Mucosa of descending colon (tissue), 3 donors: ENCODE measurements around the gene KCNB1. TPM values are rescaled to one million over a fixed set of nuclear protein-coding genes. Genes with fewer than 3 reads are reported as not detected.

ENCODE experiments used
- ATAC-seq: fragments of 200-7000 bp; cut with Tn5 transposase; one replicate; pipeline ENCODE4 v1.9.1; 2020; ENCODE audit warnings: mild to moderate bottlenecking, moderate library complexity
- DNase-seq, 3 donors: peaks; one replicate each; pipeline ENCODE4 v3.0.0-alpha.2; 2020
- H3K36me3 ChIP-seq: fragments of 200-600 bp; one replicate; pipeline ENCODE4 v1.8.0; 2021; ENCODE audit warnings: low read depth, mild to moderate bottlenecking
- H3K4me1 ChIP-seq: fragments of 200-600 bp; one replicate; pipeline ENCODE4 v1.8.0; 2021; ENCODE audit warnings: low read depth, mild to moderate bottlenecking
- H3K4me3 ChIP-seq: fragments of 200-600 bp; one replicate; pipeline ENCODE4 v1.8.0; 2021; ENCODE audit warnings: mild to moderate bottlenecking
- H3K9me3 ChIP-seq: fragments of 200-600 bp; one replicate; pipeline ENCODE4 v1.8.0; 2021; ENCODE audit warnings: mild to moderate bottlenecking
- intact Hi-C, 2 donors: fragments of 100-400 bp; cut with DNase I in 1 of 2; cut with micrococcal nuclease in 1 of 2; formaldehyde crosslinking; loops; one replicate each; pipeline versions ENCODE4 v1.11.0 to v1.11.1; 2022; cut with DNase I, micrococcal nuclease
- total RNA-seq, 3 donors: library from RNA; stranded (reverse); fragmentation: NEBNext Ultra II Directional in 2 of 3; extraction: Animal tissue kit (Norgen Biotek cat#: 25700) in 2 of 3; gene quantifications; one replicate each; pipeline versions ENCODE4 v1.2.1 to v1.2.4, GENCODE V29; 2021 to 2023
- TF ChIP-seq, protein P1 (sequence below): fragments of 200-600 bp; IDR thresholded peaks from one replicate; pipeline ENCODE4 v1.8.0; 2022; ENCODE audit warnings: antibody characterized with exemption, mild to moderate bottlenecking
- donor health status: DM: no; HTN: no; CAD: no; lungs with moderate emphysema.
- donor health status: DM: no; HTN: no; CAD: no.
- donor health status: DM: no; HTN: yes; CAD: no.

Gene KCNB1
- total RNA-seq, 3 donors from 2014 or later: 0.46 to 14.6 (median 2.3) TPM

DNA sequence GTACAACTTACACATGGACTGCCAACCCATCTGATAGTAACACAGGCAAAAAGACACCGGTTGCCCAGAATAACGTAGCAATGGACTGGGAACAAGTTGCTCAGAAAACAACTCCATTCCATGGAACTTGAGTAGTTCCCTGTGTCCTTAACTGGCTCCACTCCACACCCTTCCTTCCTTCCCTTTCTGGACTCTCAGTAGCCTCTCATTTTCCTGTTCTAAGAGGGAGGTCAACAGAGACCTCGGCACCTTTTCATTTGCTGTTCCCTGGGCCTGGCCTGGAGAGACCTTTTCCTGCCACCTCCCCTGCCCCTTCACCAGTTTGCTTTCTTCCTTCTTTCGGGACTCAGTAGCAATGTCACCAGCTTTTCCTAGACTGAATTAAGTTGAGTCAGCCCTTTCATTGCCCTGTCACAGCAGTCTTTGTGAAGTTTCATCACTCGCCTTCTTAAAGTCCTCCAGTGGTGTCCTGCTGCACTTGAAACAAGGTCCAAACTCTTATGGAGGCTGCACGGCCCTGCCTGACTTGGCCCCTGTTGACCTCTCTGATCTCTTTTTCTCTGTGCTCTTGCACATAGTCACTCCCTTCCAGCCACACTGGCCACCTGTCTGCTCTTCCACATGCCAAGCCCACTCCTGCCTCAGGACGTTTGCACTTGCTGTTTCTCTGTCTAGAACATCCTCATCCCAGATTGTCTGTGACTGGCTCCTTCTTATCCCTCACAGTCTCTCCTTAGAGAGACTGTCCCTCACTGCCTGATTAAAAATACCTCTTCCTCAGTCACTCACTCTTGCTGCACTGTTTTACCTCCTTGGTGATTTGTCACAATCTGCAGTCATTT lies 90.8 kb downstream of the KCNB1 start:
- no peaks in the 10 kb centered on the region for H3K4me1 ChIP-seq
- ATAC-seq (no peak), DNase-seq (no peak)
- H3K4me3 ChIP-seq: no peak overlapping the region
- intact Hi-C loops: no loop called here
- TF ChIP-seq, protein P1, sequence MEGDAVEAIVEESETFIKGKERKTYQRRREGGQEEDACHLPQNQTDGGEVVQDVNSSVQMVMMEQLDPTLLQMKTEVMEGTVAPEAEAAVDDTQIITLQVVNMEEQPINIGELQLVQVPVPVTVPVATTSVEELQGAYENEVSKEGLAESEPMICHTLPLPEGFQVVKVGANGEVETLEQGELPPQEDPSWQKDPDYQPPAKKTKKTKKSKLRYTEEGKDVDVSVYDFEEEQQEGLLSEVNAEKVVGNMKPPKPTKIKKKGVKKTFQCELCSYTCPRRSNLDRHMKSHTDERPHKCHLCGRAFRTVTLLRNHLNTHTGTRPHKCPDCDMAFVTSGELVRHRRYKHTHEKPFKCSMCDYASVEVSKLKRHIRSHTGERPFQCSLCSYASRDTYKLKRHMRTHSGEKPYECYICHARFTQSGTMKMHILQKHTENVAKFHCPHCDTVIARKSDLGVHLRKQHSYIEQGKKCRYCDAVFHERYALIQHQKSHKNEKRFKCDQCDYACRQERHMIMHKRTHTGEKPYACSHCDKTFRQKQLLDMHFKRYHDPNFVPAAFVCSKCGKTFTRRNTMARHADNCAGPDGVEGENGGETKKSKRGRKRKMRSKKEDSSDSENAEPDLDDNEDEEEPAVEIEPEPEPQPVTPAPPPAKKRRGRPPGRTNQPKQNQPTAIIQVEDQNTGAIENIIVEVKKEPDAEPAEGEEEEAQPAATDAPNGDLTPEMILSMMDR: no peak
- H3K36me3 ChIP-seq: no peaks in the 10 kb centered on the region
- no peaks in the 10 kb centered on the region for H3K9me3 ChIP-seq

DNA sequence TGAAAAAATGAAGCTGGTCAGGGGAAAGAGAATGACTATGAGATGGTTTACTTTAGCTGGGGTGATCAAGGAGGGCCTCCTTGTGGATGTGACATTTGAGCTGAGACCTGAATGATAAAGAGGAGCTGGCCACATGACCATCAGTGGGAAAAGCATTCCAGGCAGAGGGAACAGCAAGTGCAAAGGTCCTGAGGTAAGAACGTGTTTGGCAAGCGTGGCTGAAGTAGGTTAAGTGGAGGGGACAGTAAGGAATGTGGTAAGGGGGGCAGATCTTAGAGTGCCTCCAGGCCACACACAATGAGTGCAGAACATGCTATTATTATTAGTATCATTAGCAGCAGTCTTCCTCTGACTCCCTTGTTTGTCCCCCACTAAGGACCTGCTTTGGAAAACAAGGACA lies 92.6 kb downstream of the KCNB1 start:
- no peak overlapping the region for H3K4me3 ChIP-seq
- no peak for DNase-seq
- H3K4me1 ChIP-seq: no peaks in the 10 kb centered on the region
- no peak for ATAC-seq
- H3K9me3 ChIP-seq: no peaks in the 10 kb centered on the region
- intact Hi-C loops: no loop called here
- TF ChIP-seq, protein P1: no peak
- no peaks in the 10 kb centered on the region for H3K36me3 ChIP-seq

DNA sequence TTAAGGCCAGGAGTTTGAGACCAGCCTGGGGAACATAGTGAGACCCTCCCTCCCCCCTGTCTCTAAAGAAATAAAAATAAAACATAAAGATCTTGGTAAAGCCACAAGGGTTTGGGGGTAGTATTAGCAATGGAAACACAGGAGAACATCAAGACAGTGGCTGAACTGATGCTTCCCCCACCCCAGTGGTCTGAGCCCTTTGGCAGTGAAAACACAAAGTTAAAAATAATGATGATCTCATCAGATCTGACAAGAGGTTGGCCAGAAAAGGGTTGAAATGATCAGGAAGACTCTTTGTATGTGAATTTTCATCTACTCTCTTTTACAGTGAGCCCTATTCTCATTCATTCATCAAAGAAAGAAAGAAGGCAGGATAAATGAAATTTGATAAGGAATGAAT lies 93.7 kb downstream of the KCNB1 start:
- no peak overlapping the region for H3K4me3 ChIP-seq

DNA sequence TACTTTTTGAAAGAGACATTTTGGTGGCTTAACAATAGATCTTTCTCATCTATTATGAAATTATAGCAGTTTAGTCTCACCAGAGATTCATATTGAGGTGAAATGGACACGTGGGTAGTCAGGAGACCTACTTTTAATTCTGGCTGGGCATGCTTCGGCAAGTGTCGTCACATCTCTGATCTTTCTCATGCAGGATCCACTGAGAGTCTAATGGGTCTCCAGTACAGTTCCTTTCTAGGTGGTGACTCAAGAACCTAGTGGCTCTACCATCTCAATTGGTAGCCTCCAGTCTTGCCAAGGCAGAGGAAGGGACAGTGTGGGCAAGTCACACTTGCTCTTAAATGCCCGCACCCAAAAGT lies 94.9 kb downstream of the KCNB1 start:
- H3K9me3 ChIP-seq: no peaks in the 10 kb centered on the region
- no peaks in the 10 kb centered on the region for H3K36me3 ChIP-seq
- ATAC-seq: no peak
- H3K4me1 ChIP-seq: no peaks in the 10 kb centered on the region
- TF ChIP-seq, protein P1: no peak
- intact Hi-C loops: no loop called here
- no peak overlapping the region for H3K4me3 ChIP-seq
- DNase-seq: no peak

More for the DNA sequence above, 93.7 kb downstream of the KCNB1 start:
- Histone ChIP-seq H3K4me1 (no peaks in the 10 kb centered on the region), H3K36me3 (no peaks in the 10 kb centered on the region), H3K9me3 (no peaks in the 10 kb centered on the region)
- TF ChIP-seq, protein P1: no peak
- DNase-seq: no peak
- no peak for ATAC-seq
- intact Hi-C loops: no loop called here

DNA sequence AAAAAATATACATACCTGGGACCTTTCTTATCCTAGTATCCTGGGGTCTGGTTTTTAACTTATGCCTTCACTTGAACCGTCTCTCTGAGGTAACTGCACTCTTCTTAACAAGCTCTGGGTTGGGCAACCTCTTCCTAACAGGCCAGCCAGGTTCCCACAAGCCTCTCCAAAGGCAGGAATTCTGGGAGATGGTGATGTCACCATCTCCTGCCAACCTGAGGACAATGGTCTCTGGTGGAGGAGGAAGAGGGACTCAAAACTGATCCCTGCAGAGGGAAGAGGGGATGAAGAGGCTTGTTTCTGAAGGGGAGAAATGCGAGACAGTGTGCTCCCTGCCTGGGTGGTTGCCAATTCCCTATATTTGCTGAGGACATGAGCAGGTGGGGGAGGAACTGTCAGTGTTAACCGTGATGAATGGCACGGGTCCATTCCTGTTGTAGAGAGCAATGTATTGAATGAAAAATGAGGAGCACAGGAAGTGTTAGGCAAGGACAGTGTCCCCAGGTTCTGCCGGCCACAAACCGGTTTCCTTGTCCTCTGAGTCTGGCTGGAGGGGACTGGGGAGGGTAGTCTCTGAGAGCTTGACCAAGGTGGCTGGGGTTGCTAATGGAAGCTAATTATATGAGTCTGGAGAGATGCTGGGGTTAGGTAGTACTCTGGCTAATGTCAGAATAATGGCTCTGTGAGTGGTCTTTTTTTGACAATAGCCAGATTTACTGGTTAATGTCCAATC lies 95.5 kb downstream of the KCNB1 start:
- no peak for ATAC-seq
- intact Hi-C loops: no loop called here
- no peaks in the 10 kb centered on the region for H3K4me1 ChIP-seq
- H3K9me3 ChIP-seq: no peaks in the 10 kb centered on the region
- H3K4me3 ChIP-seq: no peak overlapping the region
- no peak for DNase-seq
- TF ChIP-seq, protein P1: no peak
- no peaks in the 10 kb centered on the region for H3K36me3 ChIP-seq
